GM19463 (cell line): ENCODE measurements around the gene GALNT9.
"Not testable (repeated sequence)": the region's sequence is repeated elsewhere in the genome, so short reads cannot be mapped to it uniquely, and the experiment has no call there.

Experiments used
- ATAC-seq: cut with Tn5 transposase; IDR thresholded peaks from one replicate; pipeline ENCODE4 v1.9.1; 2021; ENCODE audit warnings: mild to moderate bottlenecking, moderate library complexity; ENCODE audit not compliant: unreplicated experiment

GALNT9 gene

DNA sequence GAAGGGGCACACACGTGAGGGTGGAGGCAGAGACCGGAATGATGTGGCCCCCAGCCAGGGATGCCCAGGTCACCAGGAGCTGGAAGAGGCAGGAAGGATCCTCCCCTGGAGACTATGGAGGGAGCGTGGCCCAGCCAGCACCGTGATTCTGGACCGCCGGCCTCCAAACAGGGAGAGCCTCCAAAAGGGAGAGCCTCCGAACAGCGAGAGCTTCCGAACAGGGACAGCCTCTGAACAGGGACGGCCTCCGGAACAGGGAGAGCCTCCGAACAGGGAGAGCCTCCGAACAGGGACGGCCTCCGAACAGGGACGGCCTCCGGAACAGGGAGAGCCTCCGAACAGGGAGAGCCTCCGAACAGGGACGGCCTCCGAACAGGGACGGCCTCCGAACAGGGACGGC is 33.8 kb downstream of the GALNT9 start:
- not testable (repeated sequence) for ATAC-seq

DNA sequence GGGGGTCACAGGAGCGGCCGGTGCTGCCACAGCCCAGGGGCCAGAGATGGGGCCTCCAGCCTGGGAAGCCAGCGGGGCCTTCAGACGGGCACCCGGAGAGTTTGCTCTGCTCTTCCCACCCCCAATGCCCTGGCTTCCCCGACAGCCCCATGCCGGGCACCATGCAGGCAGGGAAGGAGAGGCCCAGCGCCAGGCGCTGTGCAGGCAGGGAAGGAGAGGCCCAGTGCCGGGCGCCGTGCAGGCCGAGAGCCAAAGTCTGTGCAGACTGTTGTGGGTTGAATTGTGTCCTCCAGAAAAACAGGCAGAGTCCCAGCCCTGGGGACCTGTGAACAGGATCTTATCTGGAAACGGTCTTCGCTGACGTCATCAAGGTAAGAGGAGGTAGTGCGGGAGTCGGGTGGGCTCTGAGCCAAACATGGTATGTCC is 34.3 kb downstream of the GALNT9 start:
- ATAC-seq: no peak

DNA sequence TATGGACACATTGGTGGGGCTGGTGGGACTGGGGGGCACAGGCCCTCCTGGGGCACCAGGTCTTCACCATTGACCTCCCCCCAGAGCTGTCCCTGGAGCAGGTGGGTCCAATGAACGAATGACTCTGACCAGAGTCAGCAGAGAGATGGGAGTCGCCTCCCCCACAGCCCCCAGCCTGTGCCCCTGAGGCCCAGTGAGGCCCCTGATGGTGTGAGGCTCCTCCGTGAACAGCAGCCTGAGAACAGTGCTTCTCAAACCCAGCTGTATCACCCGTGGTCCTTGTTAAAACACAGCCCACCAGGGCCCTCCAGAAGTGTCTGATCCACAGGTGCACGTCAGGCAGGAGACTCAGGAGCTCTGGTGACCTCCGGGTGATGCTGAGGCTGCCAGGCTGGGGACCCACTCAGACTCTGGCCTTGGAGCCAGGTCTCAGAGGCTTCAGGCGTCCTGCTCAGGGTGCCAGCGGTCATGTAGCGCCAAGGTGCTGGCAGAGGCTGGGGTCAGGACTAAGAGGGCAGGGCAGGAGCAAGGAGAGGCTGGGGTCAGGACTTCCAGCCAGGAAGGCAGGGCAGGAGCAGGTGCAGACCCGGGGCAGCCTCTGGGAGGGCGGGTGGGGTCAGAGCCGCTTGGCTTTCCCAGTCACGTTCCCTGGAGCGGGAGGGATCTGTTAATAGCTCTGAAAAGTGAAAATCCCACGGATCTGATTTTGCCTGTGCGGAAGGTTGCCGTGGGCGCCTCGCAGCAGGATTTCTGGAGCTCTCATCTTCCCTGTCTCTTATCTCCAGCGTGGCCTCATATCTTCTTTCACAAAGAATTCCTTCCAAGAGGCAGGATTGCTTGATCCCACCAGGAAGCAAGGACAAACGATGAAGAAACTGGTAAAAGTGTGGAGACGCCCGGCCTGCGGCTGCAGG is 35.0 kb downstream of the GALNT9 start:
- ATAC-seq: no peak

DNA sequence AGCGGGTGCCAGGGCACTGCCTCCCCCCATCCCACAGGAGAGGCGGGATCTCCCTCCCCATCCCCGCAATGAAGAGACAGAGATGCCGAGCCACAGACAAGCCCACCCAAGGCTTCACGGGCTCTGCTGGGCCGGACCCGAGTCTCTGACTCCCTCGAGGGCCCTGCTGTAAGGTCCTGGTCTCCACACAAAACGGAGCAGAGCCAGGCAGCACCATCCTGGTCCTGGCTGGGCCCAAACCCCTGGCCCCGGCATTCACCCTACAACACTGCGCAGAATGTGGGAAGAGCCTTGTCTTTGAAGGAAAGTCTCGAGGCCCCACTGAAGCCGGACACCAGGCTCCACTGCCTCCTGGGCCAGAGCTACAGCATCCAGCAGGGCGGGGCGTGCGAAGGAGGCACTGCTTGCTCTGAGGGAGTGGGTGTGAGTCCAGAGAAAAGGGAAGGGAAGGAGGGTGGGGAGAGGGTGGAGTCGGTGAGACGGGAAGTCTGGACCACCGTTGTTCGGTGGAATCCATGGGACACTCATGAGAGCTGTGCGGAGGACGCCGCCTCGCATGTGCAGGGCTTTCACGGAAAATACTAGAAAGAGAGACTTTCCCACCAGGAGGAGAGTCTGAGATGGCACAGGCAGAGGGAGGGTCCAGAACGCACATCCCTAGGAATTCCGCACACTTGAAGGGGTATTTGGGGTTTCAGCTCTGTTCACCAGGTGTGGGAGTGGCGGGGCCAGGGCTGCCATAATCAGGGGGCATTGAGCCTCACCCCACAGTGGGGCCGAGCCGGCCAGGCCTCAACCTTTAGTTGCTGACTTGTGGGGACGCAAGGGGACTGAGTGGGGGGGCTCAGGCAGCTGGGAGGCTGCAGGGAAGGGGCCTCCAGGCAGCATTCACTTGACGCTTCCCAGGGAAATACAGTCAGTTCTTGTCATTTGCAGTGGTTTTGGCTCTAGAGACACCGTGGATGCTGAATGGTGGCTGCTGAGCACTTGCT is 36.8 kb downstream of the GALNT9 start:
- no peak for ATAC-seq

DNA sequence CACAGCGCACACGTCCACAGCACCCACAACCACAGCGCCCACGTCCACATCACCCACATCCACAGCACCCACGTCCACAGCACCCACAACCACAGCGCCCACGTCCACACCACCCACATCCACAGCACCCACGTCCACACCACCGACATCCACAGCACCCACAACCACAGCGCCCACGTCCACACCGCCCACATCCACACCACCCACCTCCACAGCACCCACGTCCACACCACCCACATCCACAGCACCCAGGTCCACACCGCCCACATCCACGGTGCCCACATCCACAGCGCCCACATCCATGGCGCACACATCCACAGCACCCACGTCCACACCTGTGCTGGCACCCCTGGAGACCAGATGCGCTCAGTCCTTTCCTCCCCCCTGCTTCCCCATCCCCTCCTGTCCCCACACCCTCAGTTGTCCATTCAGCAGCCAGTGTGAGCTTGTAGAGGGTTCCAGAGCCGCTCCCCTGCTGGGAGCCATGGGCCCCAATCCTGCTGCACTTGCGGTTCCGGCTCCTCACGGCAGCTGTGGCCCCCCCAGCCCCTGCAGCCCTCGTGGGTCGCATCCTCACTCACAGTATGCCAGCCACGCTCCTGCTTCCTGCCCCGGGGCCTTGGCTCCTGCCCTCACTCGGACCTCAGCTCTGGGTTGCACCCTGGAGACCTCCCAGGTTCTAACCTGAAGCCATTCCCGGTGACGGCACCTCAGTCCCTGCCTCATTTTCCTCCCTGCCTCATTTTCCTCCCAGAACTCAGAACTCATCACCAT is 37.8 kb downstream of the GALNT9 start:
- ATAC-seq: no peak

DNA sequence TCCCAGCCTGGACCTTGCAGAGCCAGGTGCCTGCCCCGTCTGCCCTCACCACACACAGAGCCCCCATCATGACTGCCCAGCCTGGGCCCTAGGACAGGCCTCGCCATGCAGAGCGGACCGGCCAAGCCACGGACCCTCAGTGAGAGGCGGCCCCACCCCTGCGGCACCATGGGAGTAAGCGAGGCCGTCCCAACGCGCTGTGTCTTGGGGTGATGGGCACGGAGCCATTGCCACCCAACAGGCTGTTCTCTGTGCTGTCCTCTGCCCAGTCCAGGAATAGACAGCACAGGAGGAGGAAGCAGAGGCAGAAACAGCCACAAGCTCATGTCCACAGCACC is 39.2 kb downstream of the GALNT9 start:
- ATAC-seq: no peak

DNA sequence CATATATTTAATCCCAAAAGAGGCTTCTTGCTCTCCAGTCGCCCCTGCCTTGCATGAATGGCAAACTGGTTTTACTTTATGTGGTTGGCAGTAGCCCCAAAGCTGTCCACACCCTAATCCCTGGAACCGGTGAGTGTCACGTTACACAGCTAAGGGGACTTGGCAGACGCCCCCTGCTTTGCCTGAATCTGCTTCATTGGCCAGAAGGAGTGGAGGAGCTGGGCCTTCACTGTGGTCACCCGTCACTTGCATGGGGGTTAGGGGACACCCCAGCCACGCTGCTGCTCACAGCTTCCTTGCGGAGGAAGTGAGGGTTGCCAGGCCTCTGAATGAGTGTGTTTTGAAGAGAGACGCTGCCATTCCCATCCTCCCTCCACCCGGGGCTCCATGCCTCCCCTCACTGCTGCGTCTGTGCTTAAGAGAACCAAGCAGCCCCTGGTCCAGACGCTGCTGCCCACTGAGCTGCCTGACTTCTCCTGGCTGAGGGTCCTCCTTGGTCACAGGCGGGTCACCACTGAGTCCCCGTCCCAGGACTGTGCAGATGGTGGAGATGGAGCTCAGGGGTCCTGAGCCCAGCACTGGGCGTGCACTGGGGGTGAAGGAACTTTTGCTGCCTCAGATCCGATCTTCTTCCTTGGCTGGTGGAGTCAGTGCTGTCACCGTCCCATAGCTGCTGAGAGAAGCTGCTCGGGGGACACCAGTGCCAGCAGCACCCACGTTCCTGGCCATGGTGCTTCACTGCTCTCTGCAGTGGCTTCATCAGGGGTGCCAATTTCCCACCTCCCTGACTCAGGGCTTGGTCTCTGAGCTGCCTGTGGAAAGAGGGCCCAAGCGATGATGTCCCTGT is 39.8 kb downstream of the GALNT9 start:
- ATAC-seq: no peak

DNA sequence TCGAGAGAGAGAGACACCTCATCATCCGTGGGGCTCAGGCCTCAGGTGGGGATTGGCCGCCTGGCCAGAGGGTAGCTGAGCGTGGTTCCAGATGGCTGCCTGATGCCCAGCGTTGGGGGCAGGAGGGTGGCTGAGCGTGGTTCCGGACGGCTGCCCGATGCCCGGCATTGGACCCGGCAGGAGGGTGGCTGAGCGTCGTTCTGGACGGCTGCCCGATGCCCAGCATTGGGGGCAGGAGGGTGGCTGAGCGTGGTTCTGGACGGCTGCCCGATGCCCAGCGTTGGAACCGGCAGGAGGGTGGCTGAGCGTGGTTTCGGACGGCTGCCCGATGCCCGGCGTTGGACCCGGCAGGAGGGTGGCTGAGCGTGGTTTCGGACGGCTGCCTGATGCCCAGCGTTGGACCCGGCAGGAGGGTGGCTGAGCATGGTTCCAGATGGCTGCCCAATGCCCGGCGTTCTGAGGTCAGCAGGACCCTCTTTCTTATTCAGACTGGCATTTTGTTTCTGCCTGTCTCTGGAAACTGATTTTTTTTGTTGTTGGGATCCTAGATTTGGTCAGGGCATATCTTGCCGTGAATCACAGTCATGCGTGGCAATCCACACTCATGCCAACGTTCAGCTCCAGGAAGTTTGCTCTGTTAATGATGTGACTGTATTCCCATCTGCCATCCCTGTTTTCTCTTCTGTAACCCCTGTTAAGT is 40.7 kb downstream of the GALNT9 start:
- no peak for ATAC-seq

DNA sequence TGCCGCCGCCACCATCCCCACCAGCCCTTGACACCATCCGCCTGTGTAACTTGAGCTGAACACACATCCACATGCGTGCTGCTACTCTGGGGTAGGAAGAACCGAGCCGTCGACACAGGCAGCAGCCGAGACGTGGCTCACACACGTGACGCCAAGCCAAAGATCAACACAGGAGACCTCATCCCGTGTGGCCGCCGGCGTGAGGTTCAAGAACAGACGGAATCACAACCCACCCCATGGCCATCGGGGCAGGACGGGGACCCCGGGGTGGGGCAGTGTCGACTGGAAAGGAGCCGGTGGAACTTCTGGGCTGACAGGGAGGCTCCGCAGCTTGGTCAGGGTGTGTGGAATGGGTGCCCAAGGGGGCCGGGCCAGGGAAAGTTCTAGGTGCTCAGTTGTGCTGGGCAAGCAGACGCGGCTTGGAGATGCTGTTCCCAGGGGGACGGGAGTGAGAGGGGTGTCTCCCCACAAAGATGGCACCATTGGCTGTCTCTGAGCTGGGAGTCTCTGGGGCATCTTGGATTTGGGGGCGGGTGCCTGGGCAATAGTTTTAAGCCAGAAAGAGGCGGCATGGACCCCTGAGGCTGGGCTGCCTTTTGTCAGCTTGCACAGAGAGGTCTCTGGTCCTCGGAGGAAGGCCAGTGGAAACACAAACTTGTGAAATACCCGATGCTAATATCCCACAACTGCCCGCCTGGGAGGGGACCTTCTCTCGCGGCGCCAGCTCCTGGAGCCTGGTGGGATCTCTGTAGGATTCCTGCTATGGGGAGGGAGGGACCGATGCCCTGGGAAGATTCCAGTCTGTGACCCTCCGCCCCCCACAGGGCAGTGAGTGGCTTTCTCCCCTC is 41.8 kb downstream of the GALNT9 start:
- ATAC-seq: no peak

DNA sequence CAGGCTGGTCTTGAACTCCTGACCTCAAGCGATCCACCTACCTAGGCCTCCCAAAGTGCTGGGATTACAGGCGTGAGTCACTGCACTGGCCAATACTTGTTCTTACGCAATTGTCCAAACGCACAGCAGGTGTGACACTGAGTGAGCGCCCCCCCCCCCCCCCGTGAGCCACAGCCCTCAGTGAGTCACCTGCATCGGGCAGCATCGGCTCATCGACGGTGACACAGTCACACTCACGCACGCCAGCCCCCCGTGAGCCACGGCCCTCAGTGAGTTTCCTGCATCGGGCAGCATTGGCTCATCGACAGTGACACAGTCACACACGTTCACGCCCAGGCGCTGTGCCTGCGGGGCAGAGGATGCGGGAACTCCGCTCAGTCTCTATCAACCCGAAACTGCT is 42.5 kb downstream of the GALNT9 start:
- no peak for ATAC-seq

DNA sequence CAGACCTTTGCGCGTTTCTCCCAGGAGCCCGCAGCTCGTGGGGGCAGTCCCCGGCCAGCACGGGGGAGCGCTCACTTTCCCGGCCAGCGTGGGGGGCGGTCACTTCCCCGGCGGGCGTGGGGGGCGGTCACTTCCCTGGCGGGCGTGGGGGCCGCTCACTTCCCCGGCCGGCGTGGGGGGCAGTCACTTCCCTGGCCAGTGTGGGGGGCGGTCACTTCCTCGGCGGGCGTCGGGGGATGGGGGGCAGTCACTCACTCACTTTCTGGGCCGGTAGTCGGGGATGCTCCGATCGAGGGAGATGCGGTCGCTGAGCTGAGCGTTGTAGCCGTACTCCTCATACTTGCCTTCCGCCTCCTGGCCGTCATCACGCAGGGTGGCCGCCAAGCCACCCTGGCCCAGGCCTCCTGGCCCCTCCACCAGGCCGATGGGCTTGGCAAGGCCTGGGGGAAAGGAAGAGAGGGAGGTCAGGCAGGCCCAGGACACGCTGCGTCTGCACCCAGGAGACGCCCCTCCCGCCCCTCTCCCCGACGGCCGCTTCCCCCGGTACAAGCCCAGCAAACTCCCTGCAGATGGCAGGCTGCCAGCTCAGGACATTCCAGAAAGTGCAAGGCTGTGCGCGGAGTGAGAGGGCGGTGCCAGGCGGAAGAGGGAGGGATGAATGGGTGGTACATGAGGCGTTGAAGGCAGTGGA is 43.3 kb downstream of the GALNT9 start:
- no peak for ATAC-seq

DNA sequence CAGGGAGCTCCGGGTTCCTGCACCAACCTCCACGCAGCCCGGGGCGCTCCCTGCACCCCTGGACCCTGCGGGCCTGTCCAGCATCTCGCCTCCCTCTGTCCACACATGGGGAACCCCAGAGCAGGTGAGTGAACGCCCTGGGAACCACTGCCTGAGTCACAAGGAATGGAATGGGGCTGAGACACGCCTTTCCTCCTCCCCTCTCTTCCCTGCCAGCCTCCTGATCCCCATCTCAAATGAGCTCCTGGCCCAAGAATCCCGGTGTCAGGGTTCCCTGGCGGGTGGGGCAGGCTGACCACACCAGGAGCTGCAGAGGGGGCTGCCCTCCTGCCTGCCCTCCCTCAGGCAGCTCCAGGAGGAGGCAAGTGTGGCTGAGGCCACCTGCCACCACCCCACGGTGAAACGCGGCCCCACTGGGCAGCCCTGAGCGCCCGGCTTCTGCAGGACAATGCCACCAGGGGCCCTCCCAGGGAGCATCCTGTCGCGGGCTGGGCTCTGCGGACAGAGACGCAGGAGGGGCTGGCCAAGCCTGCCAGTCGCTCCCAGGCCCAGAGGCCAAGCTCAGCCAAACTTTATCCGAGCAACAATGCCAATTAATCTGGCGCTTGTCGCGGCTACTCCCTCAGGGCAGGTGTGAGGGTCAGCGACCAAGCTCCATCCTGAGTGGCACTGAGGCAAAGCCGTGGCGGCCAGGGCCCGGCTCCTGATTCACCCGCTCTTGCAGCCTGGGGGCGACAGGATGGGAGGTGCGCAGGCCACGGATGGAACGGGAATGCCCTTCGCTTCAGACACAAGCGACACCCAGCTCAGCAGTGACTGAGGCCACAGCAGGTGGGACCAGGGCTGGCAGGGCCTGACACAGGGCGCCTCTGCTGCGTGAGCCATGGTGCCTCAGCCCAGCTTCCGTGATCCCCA is 44.3 kb downstream of the GALNT9 start:
- no peak for ATAC-seq

DNA sequence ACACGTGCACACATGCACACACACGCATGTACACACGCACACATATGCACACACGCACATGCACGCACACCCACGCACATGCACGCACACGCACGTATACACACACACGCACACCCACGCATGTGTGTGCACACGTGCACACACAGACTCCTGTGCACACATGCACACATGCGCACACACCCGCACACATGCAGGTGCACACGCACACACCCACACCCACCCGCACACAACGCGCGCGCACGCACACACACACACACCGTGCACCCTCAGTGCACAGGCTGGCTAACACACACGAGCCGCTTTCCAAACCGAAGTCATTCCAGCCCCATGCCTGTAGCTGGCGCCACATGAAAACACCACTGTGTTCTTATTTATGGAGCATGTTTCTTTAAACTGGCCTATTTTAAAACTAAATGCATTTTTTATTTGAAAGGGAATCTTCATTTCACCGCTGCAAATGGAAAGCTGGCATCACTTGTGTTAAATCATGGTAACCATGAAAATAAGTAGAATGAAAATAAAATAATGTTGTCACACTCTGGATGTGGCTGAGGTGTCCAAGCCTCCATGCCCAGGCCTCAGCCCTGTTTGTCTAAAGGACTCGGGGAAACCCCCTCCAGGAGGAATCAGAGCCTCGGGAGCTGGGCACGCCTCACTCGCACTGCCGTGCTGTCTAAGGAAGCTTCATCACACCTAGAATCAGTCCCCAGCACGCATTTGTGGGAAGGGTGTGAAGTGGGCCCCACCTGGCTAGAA is 45.1 kb downstream of the GALNT9 start:
- no peak for ATAC-seq

DNA sequence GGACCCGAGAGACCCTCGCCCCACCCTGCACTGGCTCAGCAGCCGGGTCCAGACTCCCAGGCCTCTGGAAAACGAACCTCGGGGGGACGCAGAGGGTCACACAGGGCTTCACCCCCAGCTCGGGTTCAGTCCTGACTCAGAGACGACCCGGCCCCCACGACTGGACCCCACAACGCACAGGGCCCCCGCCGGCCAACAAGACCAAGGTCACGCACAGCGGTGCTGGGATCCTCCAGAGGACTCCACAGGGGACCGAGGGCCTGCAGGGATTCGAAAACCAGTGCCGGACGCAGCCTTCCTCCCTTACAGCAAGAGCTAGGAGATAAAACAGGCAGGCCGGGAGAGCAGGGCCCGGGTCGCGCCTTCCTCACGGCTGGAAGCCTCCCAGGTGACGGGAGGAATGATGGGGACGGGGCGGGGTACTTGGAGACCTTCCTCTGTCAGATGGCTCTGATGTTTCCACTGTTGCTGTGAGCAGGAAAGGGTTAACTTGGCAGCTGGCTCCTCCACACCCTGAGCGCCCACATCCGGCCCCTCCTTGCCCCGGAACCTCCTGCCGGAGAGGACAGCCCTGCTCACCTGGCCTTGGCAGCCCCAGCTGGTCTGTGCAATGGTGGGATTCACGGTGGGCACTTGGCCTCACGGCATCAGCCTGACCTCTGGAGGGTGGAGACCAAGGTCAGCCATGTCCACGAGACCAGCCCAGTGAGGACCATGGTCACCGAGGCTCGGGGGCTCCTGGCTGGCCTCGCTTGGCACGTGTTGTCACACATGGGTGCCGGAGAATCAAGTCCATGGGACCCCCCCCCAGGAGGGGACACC is 46.2 kb downstream of the GALNT9 start:
- ATAC-seq: no peak
